IMR-90 (cell line): Measurements from ENCODE around the gene NTSR2. TPM values are rescaled to one million over a fixed set of nuclear protein-coding genes. Genes with fewer than 3 reads are reported as not detected.

Source experiments
- ATAC-seq: fragments of 200-7000 bp; cut with Tn5 transposase; 2 replicates; pipeline ENCODE4 v1.9.1; 2020; ENCODE audit warnings: low read depth, mild to moderate bottlenecking, moderate library complexity
- BruUV-seq: library from RNA; stranded (reverse); fragments of 400-500 nt; replicated peaks from 2 replicates; lab custom pipeline; 2021; lab: Mats Ljungman, UMichigan
- CTCF ChIA-PET: fragments of 300-600 bp; formaldehyde crosslinking; extraction: SDS; loops from one replicate; lab custom pipeline; 2021; ENCODE audit warnings: antibody characterized with exemption; lab: Yijun Ruan, JAX
- POLR2A ChIA-PET: fragments of 300-600 bp; sonication (Branson Sonifier 250); formaldehyde crosslinking; loops from one replicate; lab custom pipeline; 2022; ENCODE audit warnings: antibody characterized with exemption; ENCODE audit not compliant: unreplicated experiment; lab: Charles Lee
- DNase-seq: peaks from one replicate; pipeline ENCODE4 v3.0.0; 2013
- H2AFZ ChIP-seq: replicated peaks from 2 replicates; pipeline ENCODE3; 2013; ENCODE audit warnings: low read length, mild to moderate bottlenecking; ENCODE audit not compliant: poor library complexity
- H2AK5ac ChIP-seq: 2 replicates; pipeline ENCODE4 v1.6.1; 2013; ENCODE audit warnings: low read depth, low read length, inconsistent platforms
- H2AK9ac ChIP-seq: replicated peaks from 2 replicates; pipeline ENCODE3; 2013; ENCODE audit warnings: mild to moderate bottlenecking, low read depth, low read length, moderate library complexity; ENCODE audit not compliant: poor library complexity
- H2BK120ac ChIP-seq: 2 replicates; pipeline ENCODE4 v1.6.1; 2013; ENCODE audit warnings: low read depth, low read length, inconsistent platforms
- H2BK15ac ChIP-seq: 3 replicates; pipeline ENCODE4 v1.6.1; 2013; ENCODE audit warnings: low read depth, low read length, inconsistent platforms
- H2BK20ac ChIP-seq: 2 replicates; pipeline ENCODE4 v1.6.1; 2013; ENCODE audit warnings: low read depth, mild to moderate bottlenecking, inconsistent platforms, low read length, moderate library complexity
- H2BK5ac ChIP-seq: 2 replicates; pipeline ENCODE4 v1.6.1; 2013; ENCODE audit warnings: mild to moderate bottlenecking, low read depth, low read length, inconsistent platforms; ENCODE audit not compliant: poor library complexity, severe bottlenecking
- H3K14ac ChIP-seq: replicated peaks from 2 replicates; pipeline ENCODE4 v1.6.1; 2013; ENCODE audit warnings: low read depth, low read length, inconsistent platforms
- H3K18ac ChIP-seq: 2 replicates; pipeline ENCODE4 v1.6.1; 2013; ENCODE audit warnings: low read depth, low read length, control low read depth
- H3K23ac ChIP-seq: 2 replicates; pipeline ENCODE4 v1.6.1; 2013; ENCODE audit warnings: low read depth, low read length, inconsistent platforms
- H3K27ac ChIP-seq: 2 replicates; pipeline ENCODE4 v1.5.1; 2013; ENCODE audit warnings: mild to moderate bottlenecking, control low read depth, low read length; ENCODE audit not compliant: insufficient read depth
- H3K27me3 ChIP-seq: 2 replicates; pipeline ENCODE4 v1.6.1; 2013; ENCODE audit warnings: low read length; ENCODE audit not compliant: control insufficient read depth, insufficient read depth
- H3K36me3 ChIP-seq: 2 replicates; pipeline ENCODE4 v1.6.1; 2013; ENCODE audit warnings: low read length, mixed read lengths; ENCODE audit not compliant: control insufficient read depth, insufficient read depth
- H3K4ac ChIP-seq: 2 replicates; pipeline ENCODE4 v1.6.1; 2013; ENCODE audit warnings: low read depth, low read length, inconsistent platforms
- H3K4me1 ChIP-seq: 2 replicates; pipeline ENCODE4 v1.6.1; 2013; ENCODE audit warnings: low read length, mixed read lengths; ENCODE audit not compliant: control insufficient read depth, insufficient read depth
- H3K4me2 ChIP-seq: 2 replicates; pipeline ENCODE4 v1.6.1; 2013; ENCODE audit warnings: low read depth, mild to moderate bottlenecking, control low read depth, low read length, moderate library complexity
- H3K4me3 ChIP-seq: 2 replicates; pipeline ENCODE4 v1.5.1; 2013; ENCODE audit warnings: low read depth, mild to moderate bottlenecking, control low read depth, low read length, moderate library complexity; ENCODE audit not compliant: insufficient read depth
- H3K56ac ChIP-seq: 2 replicates; pipeline ENCODE4 v1.6.1; 2013; ENCODE audit warnings: low read length, inconsistent platforms; ENCODE audit not compliant: insufficient read depth; ENCODE audit errors: extremely low read depth
- H3K79me1 ChIP-seq, 2 experiments: 2 replicates each; pipeline ENCODE4 v1.6.1; 2013; ENCODE audit warnings: low read length in 2 of 2, inconsistent platforms in 1 of 2, low read depth in 1 of 2
- H3K9ac ChIP-seq: 2 replicates; pipeline ENCODE4 v1.6.1; 2013; ENCODE audit warnings: low read depth, low read length, control low read depth
- H3K9me1 ChIP-seq: 2 replicates; pipeline ENCODE4 v1.6.1; 2013; ENCODE audit warnings: low read length, inconsistent platforms; ENCODE audit not compliant: insufficient read depth
- H3K9me3 ChIP-seq: 2 replicates; pipeline ENCODE4 v1.6.1; 2013; ENCODE audit warnings: low read length; ENCODE audit not compliant: control insufficient read depth, insufficient read depth
- H4K20me1 ChIP-seq: 2 replicates; pipeline ENCODE4 v1.6.1; 2013; ENCODE audit warnings: low read length, inconsistent platforms; ENCODE audit not compliant: insufficient read depth
- H4K5ac ChIP-seq: 2 replicates; pipeline ENCODE4 v1.6.1; 2013; ENCODE audit warnings: mild to moderate bottlenecking, low read depth, low read length, control low read depth
- H4K8ac ChIP-seq, 2 experiments: 2 replicates each; pipeline ENCODE4 v1.6.1; 2013; ENCODE audit warnings: low read depth in 2 of 2, low read length in 2 of 2, control low read depth in 1 of 2, inconsistent platforms in 1 of 2
- H4K91ac ChIP-seq: 2 replicates; pipeline ENCODE4 v1.6.1; 2013; ENCODE audit warnings: low read depth, low read length, inconsistent platforms; ENCODE audit not compliant: insufficient read depth
- BHLHE40 ChIP-seq: fragments of 150-350 bp; IDR thresholded peaks from 2 replicates; pipeline ENCODE4 v1.6.1; 2016; ENCODE audit warnings: mild to moderate bottlenecking, low read depth, low read length
- CEBPB ChIP-seq: IDR thresholded peaks from 2 replicates; pipeline ENCODE4 v1.6.1; 2012; ENCODE audit warnings: low read depth, low read length, improper control_type of control experiment
- CHD1 ChIP-seq: IDR thresholded peaks from 2 replicates; pipeline ENCODE4 v1.6.1; 2012; ENCODE audit warnings: low read depth, low read length, improper control_type of control experiment
- MAFK ChIP-seq: IDR thresholded peaks from 2 replicates; pipeline ENCODE4 v1.6.1; 2012; ENCODE audit warnings: low read depth, low read length, improper control_type of control experiment
- MXI1 ChIP-seq: IDR thresholded peaks from 2 replicates; pipeline ENCODE4 v1.6.1; 2012; ENCODE audit warnings: low read depth, mild to moderate bottlenecking, low read length, moderate library complexity, borderline replicate concordance
- NFE2L2 ChIP-seq: fragments of 150-350 bp; IDR thresholded peaks from 2 replicates; pipeline ENCODE4 v1.6.1; 2016; ENCODE audit warnings: low read depth, mild to moderate bottlenecking, low read length
- RAD21 ChIP-seq: IDR thresholded peaks from 2 replicates; pipeline ENCODE4 v1.6.1; 2012; ENCODE audit warnings: low read length, improper control_type of control experiment
- RCOR1 ChIP-seq: IDR thresholded peaks from 2 replicates; pipeline ENCODE4 v1.6.1; 2012; ENCODE audit warnings: mild to moderate bottlenecking, low read length, improper control_type of control experiment; ENCODE audit not compliant: insufficient replicate concordance
- RFX5 ChIP-seq: IDR thresholded peaks from 2 replicates; pipeline ENCODE4 v1.8.0; 2012; ENCODE audit warnings: low read depth, mild to moderate bottlenecking, low read length, moderate library complexity
- SMC3 ChIP-seq: fragments of 150-350 bp; IDR thresholded peaks from 2 replicates; pipeline ENCODE4 v1.6.1; 2016; ENCODE audit warnings: low read depth, mild to moderate bottlenecking, antibody characterized with exemption, low read length, moderate library complexity
- WGBS, 2 experiments: methylation state at CpG; one replicate each; pipeline versions ENCODE4 v1.1.5 to v1.1.7; 2013; ENCODE audit warnings: missing lambda C conversion rate in 2 of 2; ENCODE audit not compliant: insufficient read length in 1 of 2; ENCODE audit errors: extremely low coverage in 2 of 2; 5-methylcytosine and 5-hydroxymethylcytosine counted together
- dilution Hi-C: fragments of 300-500 bp; cut with HindIII; formaldehyde crosslinking; loops from one replicate; pipeline ENCODE4 v1.14.3; 2018; ENCODE audit warnings: low sequenced_read_pairs; ENCODE audit not compliant: unreplicated experiment
- in situ Hi-C: fragments of 300-500 bp; cut with MboI; formaldehyde crosslinking; loops from 3 replicates; pipeline ENCODE4 v1.14.3; 2019; ENCODE audit warnings: low sequenced_read_pairs, inconsistent platforms, mixed read lengths
- intact Hi-C: fragments of 100-400 bp; cut with micrococcal nuclease; formaldehyde crosslinking; loops from 2 replicates; pipeline ENCODE4 v1.10.0; 2022
- polyA plus RNA-seq, 3 experiments: library from polyadenylated mRNA; depleted of rRNA; stranded (reverse); fragments of >200 nt; gene quantifications; 2 replicates each; pipeline ENCODE4 v1.2.3, GENCODE V29; 2012; ENCODE audit warnings: low replicate concordance in 1 of 3
- total RNA-seq: library from RNA; depleted of rRNA; stranded (reverse); fragments of >200 nt; gene quantifications from 2 replicates; pipeline ENCODE4 v1.2.3, GENCODE V29; 2012
- TF ChIP-seq, protein P1 (sequence below): fragments of 150-350 bp; IDR thresholded peaks from 2 replicates; pipeline ENCODE4 v1.6.1; 2016; ENCODE audit warnings: low read depth, mild to moderate bottlenecking, low read length, moderate library complexity, borderline replicate concordance
- TF ChIP-seq, protein P2 (sequence below): fragments of 150-350 bp; IDR thresholded peaks from 2 replicates; pipeline ENCODE4 v1.6.1; 2017; ENCODE audit warnings: mild to moderate bottlenecking, antibody characterized with exemption, low read length, low read depth
- TF ChIP-seq, protein P3 (sequence below): conservative IDR thresholded peaks from 2 replicates; pipeline ENCODE4 v1.5.1; 2012; ENCODE audit warnings: mild to moderate bottlenecking, low read depth, low read length, improper control_type of control experiment

The NTSR2 gene
- total and polyA plus RNA-seq, 2 of the 4 experiments (the other 2 are of a cell fraction): not detected

DNA sequence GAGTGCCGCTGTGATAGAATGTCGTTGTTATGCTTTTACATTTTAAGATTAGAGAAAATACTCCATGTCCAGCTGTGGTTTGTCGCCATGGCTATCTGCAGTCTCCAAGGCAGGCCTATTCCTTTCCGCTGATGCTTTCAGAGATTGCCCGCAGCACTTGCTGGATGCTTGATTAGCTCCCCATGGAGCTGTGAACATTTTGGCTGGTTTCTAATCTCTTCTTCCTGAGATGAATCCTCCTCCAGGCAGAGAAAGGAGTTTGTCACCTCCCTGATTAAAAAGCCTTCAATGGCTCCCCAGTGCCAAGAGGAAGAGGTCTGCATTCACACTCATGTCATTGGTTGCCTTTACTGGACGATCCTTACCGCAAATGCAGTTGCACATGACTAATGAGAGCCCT lies 43.8 kb upstream of the NTSR2 start:
- TF ChIP-seq, protein P1, sequence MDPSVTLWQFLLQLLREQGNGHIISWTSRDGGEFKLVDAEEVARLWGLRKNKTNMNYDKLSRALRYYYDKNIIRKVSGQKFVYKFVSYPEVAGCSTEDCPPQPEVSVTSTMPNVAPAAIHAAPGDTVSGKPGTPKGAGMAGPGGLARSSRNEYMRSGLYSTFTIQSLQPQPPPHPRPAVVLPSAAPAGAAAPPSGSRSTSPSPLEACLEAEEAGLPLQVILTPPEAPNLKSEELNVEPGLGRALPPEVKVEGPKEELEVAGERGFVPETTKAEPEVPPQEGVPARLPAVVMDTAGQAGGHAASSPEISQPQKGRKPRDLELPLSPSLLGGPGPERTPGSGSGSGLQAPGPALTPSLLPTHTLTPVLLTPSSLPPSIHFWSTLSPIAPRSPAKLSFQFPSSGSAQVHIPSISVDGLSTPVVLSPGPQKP: no peak
- TF ChIP-seq, protein P2, sequence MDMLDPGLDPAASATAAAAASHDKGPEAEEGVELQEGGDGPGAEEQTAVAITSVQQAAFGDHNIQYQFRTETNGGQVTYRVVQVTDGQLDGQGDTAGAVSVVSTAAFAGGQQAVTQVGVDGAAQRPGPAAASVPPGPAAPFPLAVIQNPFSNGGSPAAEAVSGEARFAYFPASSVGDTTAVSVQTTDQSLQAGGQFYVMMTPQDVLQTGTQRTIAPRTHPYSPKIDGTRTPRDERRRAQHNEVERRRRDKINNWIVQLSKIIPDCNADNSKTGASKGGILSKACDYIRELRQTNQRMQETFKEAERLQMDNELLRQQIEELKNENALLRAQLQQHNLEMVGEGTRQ: no peak
- TF ChIP-seq MXI1 (no peak), NFE2L2 (no peak), RAD21 (no peak), CEBPB (no peak), MAFK (no peak), SMC3 (no peak), BHLHE40 (no peak), RFX5 (no peak), RCOR1 (no peak), CHD1 (no peak)
- TF ChIP-seq, protein P3, sequence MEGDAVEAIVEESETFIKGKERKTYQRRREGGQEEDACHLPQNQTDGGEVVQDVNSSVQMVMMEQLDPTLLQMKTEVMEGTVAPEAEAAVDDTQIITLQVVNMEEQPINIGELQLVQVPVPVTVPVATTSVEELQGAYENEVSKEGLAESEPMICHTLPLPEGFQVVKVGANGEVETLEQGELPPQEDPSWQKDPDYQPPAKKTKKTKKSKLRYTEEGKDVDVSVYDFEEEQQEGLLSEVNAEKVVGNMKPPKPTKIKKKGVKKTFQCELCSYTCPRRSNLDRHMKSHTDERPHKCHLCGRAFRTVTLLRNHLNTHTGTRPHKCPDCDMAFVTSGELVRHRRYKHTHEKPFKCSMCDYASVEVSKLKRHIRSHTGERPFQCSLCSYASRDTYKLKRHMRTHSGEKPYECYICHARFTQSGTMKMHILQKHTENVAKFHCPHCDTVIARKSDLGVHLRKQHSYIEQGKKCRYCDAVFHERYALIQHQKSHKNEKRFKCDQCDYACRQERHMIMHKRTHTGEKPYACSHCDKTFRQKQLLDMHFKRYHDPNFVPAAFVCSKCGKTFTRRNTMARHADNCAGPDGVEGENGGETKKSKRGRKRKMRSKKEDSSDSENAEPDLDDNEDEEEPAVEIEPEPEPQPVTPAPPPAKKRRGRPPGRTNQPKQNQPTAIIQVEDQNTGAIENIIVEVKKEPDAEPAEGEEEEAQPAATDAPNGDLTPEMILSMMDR: no peak
- no peak overlapping the region for H4K8ac ChIP-seq
- intact Hi-C loops: no loop called here
- H3K9ac ChIP-seq: no peak overlapping the region
- H2BK120ac ChIP-seq: no peak overlapping the region
- H2AK5ac ChIP-seq: no peak overlapping the region
- H3K9me3 ChIP-seq: no peaks in the 10 kb centered on the region
- POLR2A ChIA-PET: no interaction called here
- no peak overlapping the region for H3K56ac ChIP-seq
- no peak overlapping the region for H3K27ac ChIP-seq
- H2BK5ac ChIP-seq: no peak overlapping the region
- H3K36me3 ChIP-seq: no peaks in the 10 kb centered on the region
- peaks cover 7% of the 10 kb centered on the region for H3K4me1 ChIP-seq
- no peak overlapping the region for H3K23ac ChIP-seq
- no peak overlapping the region for H2BK15ac ChIP-seq
- no peaks in the 10 kb centered on the region for H4K20me1 ChIP-seq
- H4K5ac ChIP-seq: no peak overlapping the region
- no peak overlapping the region for H3K4me3 ChIP-seq
- no peak overlapping the region for H3K4me2 ChIP-seq
- no peak overlapping the region for H2AFZ ChIP-seq
- no peaks in the 10 kb centered on the region for H3K79me1 ChIP-seq
- DNase-seq (no peak), ATAC-seq (no peak)
- H3K14ac ChIP-seq: no peak overlapping the region
- 83% methylated on average over 4 of the region's 7 CpGs; no CpG with 5 or more reads in 1 of the 2 experiments for WGBS, 2 experiments
- no peak overlapping the region for H4K91ac ChIP-seq
- no TSS peak for BruUV-seq
- H3K4ac ChIP-seq: no peak overlapping the region
- dilution Hi-C loops: no loop called here
- no peaks in the 10 kb centered on the region for H3K9me1 ChIP-seq
- CTCF ChIA-PET: no interaction called here
- no peak overlapping the region for H3K18ac ChIP-seq
- peaks cover 16% of the 10 kb centered on the region; the same call in 1 of the 2 replicates for H3K27me3 ChIP-seq
- no peak overlapping the region for H2AK9ac ChIP-seq
- H2BK20ac ChIP-seq: no peak overlapping the region
- in situ Hi-C loops: no loop called here
